Cortex of kidney (tissue), 1 donor: ENCODE measurements around the gene KCTD2.
"Not testable (repeated sequence)": the region's sequence is repeated elsewhere in the genome, so short reads cannot be mapped to it uniquely, and the experiment has no call there.

Source experiments
- DNase-seq: peaks from one replicate; lab custom pipeline; 2025; lab: John Stamatoyannopoulos, UW

KCTD2 gene

DNA sequence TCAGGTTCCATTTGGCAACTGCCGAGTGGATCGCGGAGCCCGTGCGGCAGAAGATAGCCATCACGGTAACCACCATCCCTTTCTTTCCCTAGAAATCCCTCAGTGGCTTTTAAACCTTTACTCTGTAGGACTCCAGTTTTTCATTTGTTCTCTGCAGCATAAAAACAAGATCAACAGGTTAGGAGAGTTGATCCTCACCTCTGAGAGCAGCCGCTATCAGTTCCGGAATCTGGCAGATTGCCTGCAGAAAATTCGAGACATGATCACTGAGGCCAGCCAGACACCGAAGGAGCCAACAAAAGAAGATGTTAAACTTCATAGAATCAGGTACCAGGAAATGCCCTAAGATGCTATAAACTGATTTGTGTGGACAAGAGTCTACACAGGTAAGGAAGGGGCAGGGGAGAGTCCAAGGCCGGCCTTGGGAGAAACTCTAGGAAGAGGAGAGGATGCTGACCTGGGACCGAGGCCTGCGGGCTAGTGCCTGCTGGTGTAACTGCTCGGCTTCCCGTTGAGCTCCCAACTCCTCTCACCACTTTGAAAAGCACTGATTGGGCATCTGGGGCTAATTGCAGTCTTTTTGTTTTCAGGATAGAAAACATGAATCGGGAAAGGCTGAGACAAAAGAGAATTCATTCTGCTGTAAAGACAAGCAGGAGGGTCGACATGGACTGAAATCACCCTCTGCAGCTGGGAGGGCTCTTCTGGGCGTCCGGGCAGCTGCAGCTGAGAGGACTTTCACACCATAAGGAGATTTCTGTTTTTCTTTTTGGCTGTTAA, 26.5 kb upstream of the KCTD2 start:
- no peak for DNase-seq

- no peak for DNase-seq
Observed at GRCh38 chr17:75024686-75025397, 22.2 kb upstream of the KCTD2 start.

DNA sequence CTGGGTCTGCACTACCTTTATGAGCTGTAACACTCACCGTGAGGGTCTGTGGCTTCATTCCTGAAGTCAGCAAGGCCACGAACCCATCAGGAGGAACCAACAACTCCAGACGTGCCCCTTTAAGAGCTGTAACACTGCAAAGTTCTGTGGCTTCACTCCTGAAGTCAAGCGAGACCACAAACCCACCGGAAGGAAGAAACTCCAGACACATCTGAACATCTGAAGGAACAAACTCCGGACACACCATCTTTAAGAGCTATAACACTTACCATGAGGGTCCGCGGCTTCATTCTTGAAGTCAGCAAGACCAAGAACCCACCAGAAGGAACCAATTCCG, 21.7 kb upstream of the KCTD2 start:
- not testable (repeated sequence) for DNase-seq

DNA sequence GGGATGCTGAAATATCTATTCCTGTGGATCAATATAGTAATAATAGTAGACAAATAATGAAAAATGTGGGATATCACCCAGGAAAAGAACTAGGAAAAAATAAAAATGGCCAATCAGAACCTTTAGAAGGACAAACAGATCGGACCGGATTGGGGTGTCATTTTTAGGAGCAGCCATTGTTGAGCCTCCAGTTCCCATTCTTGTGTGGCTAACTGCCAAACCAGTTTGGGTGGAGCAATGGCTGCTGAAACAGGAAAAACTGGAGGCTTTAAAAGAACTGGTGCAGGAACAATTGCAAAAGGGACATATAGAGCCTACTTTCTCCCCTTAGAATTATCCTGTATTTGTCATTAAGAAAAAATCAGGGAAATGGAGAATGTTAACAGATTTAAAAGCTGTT, 20.4 kb upstream of the KCTD2 start:
- not testable (repeated sequence) for DNase-seq

DNA sequence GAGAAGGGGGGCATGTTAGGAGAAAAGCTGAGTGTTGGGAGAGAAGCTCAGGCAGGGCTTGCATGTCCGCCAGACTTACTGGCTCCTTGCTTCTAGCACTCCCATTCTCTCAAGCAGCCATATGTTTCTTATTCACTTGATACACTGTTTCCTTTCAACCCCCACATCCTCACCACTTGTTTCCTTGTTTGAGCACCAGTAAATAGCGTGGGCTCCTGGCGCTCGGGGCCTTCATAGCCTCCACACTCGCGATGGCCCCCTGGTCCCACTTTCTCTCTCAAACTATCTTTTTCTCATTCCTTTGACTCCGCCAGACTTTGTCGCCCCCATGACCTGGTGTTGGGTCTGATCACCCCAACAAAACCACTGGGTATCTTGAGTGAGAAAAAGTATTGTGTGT, 16.9 kb upstream of the KCTD2 start:
- DNase-seq: no peak

- no peak for DNase-seq
Observed at GRCh38 chr17:75031972-75032719, 14.9 kb upstream of the KCTD2 start.

DNA sequence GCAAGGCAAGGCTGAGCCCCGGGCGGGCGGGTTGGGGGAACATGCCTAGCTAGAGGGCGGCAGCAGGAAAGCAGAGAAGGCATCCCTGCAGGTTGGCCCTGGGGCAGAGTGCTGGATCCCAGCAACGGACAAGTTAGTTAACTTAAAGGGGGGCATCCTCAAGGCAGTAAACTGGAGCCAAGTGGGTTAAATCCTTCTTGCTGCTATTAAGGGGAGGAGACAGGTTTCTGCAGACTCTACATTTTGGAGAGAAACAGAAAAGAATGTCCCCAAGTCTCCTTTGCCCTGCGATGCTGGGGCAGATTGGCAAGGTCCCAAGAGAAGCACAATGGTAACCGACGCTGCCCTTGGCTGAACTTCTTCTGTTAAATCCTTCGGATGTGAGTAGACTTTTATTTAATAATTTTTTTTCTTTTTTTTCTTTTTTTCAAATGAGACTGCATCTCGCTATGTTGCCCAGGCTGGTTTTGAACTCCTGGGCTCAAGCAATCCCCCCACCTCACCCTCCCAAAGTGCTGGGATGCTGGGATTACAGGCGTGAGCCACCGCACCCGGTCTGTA, 14.2 kb upstream of the KCTD2 start:
- DNase-seq: no peak

DNA sequence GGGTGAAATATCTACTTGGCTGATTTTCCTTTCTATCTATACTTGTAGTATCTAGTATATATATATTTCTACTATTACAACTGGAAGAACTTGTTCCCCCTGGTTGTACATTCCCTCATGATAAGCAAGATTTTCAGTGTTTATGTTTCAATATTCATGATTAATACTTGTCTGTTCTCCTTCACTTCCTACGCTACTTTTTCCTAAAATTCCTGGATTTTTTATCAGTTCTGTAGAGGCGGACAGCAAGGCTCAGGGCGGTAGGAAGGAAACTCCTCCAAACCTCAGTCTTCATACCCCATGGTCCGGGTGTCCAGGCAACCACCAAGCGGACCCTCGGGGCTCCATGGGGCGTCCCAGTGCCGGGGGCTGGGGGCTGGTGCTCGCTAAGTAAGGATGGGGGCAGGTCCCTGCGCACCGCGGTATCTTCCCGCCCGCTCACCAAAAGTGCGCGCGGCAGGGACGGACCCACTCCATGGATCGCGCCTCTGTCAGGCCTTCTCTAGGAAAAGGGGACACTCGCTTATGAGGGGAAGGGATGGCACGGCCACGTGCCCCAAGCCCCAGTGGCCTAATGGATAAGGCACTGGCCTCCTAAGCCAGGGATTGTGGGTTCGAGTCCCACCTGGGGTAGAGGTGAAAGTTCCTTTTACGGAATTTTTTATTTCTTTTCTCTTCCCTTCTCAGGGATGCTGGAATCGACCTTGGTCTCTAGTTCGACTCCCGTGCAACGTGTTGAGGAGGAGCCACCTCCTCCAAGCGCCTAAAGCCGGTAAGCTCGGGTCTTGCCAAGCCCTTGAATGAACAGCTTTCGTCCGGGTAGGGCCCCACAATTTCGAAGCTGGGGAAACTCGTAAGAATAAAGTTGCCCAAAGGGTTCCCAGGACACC, 13.4 kb upstream of the KCTD2 start:
- DNase-seq: no peak

DNA sequence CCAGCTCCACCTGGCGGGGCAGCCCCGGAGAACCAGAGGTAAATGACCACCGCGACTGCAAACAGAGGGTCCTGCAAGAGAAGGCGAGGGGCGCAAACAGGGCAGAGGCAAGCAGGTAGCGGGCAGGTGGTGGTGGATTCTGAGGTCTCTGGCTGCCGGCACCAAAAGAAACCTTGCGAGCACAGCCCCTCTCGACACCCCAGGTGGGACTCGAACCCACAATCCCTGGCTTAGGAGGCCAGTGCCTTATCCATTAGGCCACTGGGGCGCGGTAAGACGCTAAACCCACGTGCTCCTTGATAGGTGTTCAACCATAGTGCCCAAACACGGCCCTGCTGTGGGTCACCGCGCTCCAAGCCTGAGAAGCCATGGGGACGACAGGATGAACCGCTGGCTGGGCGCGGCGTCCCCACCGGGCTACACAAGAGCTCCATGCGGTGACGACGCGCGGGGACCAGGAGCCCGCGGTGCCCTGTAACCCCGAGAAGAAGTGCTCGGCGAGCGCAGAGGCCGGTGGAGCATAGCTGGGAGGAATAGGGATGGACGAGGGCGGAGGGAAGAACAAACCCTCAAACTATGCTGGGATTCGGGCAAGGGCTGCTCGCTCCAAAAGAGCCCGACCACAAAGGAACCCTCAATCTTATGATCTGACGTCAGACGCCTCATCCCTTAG, 12.7 kb upstream of the KCTD2 start:
- DNase-seq: no peak

DNA sequence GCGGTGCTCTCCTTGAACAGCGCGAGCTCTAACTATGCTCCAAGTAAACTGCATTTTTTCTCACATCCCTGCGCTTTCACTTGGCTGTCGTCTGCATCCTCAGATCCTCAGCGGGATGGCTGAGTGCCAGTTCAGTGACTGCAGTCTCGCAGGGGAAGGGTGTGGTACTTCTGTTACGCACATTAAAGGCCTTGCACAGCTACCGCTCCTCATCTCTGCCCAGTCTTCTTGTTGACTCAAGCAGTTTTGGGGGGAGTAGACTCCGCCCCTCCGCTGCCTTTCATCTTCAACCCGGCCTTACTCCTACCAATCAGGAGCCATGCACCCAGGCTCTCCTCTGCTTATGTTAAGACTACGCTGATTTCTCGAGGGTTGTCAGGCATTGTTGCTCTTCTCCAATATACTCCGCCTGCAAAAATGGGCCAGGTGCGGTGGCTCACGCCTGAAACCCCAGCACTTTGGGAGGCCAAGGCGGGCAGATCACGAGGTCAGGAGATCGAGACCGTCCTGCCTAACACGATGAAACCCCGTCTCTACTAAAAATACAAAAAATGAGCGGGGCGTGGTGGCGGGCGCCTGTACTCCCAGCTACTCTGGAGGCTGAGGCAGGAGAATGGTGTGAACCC, 10.3 kb upstream of the KCTD2 start:
- no peak for DNase-seq

GRCh38 chr17:75039238-75039637, 7.8 kb upstream of the KCTD2 start:
- DNase-seq: no peak

DNA sequence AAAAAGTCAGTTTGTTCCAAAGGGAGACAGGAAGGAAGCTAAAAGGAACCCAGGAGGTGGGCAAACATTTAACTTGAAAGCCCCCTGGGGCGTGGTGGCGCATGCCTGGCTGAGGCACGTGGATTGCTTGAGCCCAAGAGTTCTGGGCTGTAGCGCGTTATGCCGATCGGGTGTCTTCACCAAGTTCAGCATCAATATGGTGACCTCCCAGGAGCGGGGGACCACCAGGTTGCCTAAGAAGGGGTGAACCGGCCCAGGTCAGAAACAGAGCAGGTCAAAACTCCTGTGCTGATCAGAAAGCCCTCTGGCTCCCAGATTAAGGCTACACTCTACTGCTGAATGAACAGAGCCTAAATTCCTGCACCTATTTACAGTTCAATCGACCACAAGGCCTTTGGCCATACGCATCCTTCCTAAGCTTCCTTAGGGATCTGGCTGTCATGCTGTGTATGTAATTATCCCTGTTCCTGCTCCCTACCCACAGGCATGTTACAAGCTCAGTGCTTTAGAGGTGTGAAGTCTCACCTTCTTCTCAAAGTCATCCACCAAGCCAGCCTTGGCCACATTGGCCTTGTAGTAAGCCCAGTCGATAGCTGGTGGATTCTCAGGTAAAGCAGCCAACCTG, 5.3 kb upstream of the KCTD2 start:
- DNase-seq: no peak

GRCh38 chr17:75043789-75044188, 3.2 kb upstream of the KCTD2 start:
- DNase-seq: not testable (repeated sequence)

GRCh38 chr17:75044716-75045115, 2.3 kb upstream of the KCTD2 start:
- no peak for DNase-seq

GRCh38 chr17:75045946-75046406, 1.0 kb upstream of the KCTD2 start:
- DNase-seq: not testable (repeated sequence)

GRCh38 chr17:75047398-75048098, 523 bp downstream of the KCTD2 start:
- no peak for DNase-seq

DNA sequence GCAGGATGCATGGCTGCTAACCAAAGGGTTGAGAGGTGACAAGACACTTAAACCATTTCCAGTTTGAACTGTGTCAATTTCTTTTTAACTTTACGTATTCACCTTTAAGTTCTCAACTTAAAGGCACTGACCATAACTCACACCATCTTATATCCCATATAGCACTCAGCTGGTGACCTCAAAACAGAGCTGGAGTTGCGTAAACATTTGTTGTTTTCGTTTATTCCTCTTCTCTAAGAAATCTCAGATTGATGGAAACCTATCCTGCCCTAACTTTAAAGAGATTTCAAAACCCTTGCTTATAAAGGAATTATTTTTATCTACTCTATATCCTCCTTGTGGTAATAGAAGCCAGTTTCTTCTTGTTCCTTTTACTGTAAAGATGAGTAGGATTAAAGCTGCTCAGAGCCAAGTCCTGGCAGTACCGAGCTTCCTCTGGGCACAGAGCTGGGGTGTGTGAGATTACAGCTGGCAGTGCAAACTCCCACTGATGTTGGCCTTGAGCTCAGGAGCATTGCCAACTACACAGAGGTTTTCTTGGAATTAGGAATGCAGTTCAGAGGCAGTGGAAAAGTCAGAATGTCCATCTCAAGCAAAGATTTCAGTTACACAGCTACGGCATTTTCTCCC, 1.3 kb downstream of the KCTD2 start:
- DNase-seq: no peak

GRCh38 chr17:75049057-75049456, 2.0 kb downstream of the KCTD2 start:
- no peak for DNase-seq

GRCh38 chr17:75049706-75050105, 2.7 kb downstream of the KCTD2 start:
- DNase-seq: no peak
